ENCODE measurements around the gene E2F8. TPM values are rescaled to one million over a fixed set of nuclear protein-coding genes. Genes with fewer than 3 reads are reported as not detected.

Gene E2F8
- total and polyA plus RNA-seq, 10 of the 15 experiments (the other 5 are each of a cell fraction or from before 2014, with no cell fraction given), result 8.8 to 28.1 (median 18.5) TPM

DNA sequence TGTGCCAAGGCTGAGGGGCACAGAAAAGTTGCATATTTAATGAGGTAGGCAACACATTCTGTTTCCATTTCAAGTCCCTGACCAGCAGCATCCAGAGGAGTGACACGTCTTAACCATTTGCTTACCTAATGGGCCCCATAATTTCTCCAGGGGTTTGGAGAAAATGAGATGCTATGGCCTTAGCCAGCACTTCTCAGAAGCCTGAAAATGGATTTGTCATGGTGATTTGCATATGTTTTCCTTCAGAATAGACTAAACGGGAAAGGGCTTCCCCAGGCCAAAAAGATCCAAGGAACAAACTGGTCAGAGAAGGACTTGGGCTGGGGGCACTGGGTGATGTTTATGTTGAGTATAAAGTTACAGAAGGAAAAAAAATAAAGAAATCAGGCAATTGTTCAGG is 55.7 kb downstream of the E2F8 start:
- no peak for DNase-seq (ENCODE audit: low read depth, low spot score)
- intact Hi-C loops (cut with micrococcal nuclease; ENCODE audit: unreplicated experiment) (no loop called here), in situ Hi-C loops (cut with MboI) (no loop called here)
- no peak overlapping the region for H3K4me3 ChIP-seq
- H4K20me1 ChIP-seq (ENCODE audit: control insufficient read depth, insufficient read depth), result no peaks in the 10 kb centered on the region
- H3K27ac ChIP-seq (ENCODE audit: control insufficient read depth, insufficient read depth), result no peak overlapping the region
- no peak overlapping the region for H2AFZ ChIP-seq (ENCODE audit: control insufficient read depth, low read depth, low read length)
- ATAC-seq, result no peak
- SMC1A ChIA-PET (ENCODE audit: uncharacterized antibody, unreplicated experiment), result no interaction called here
- BruUV-seq (replicated peaks), result no TSS peak
- no peaks in the 10 kb centered on the region for H3K27me3 ChIP-seq (replicated peaks in 1 of 2; ENCODE audit: control insufficient read depth in 2 of 2, insufficient read depth in 2 of 2, low read length in 1 of 2)
- H3K4me2 ChIP-seq (ENCODE audit: control insufficient read depth, insufficient read depth), result no peak overlapping the region
- POLR2A ChIA-PET, result no interaction called here
- CTCF ChIA-PET, result no interaction called here
- RAD21 ChIA-PET (ENCODE audit: unreplicated experiment), result no interaction called here
- H3K9ac ChIP-seq (ENCODE audit: control insufficient read depth, insufficient read depth, low read length), result no peak overlapping the region
- 32% methylated on average over 2 of the region's 2 CpGs for WGBS (ENCODE audit: insufficient coverage, insufficient replicate concordance, low lambda C conversion rate, missing lambda C conversion rate)
- TF ChIP-seq IKZF2 (IDR thresholded peaks at IDR 0.05), result no peak
- no peak for TF ChIP-seq MEF2B (IDR thresholded peaks at IDR 0.05; ENCODE audit: partially characterized antibody, poor library complexity, severe bottlenecking)
- no peaks in the 10 kb centered on the region for H3K79me2 ChIP-seq (ENCODE audit: control insufficient read depth, insufficient read depth, low read length)
- H3K9me3 ChIP-seq (replicated peaks; ENCODE audit: control insufficient read depth, insufficient read depth, low read length), result no peaks in the 10 kb centered on the region
- no peak for FAIRE-seq
- H3K36me3 ChIP-seq (ENCODE audit: control insufficient read depth in 2 of 2, insufficient read depth in 2 of 2, low read length in 1 of 2), result no peaks in the 10 kb centered on the region; a peak in 1 of 4 replicates
- no peaks in the 10 kb centered on the region for H3K4me1 ChIP-seq (ENCODE audit: control insufficient read depth, insufficient read depth, low read length)

DNA sequence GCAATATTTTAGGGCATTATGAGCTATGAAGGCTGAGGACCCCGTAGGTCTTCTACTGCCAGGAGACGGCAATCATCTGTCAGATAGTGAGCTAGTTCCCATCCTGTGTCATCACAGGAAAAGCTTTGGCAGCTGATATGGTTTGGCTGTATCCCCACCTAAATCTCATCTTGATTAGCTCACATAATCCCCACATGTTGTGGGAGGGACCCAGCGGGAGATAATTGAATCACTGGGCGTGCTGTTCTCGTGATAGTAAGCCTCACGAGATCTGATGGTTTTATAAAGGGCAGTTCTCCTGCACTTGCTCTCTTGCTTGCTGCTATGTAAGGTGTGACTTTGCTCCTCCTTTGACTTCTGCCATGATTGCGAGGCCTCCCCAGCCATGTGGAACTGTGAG is 57.1 kb downstream of the E2F8 start:
- ATAC-seq, result no peak
- intact Hi-C loops (cut with micrococcal nuclease; ENCODE audit: unreplicated experiment), result no loop called here
- Histone ChIP-seq H4K20me1 (ENCODE audit: control insufficient read depth, insufficient read depth) (no peaks in the 10 kb centered on the region), H3K4me1 (ENCODE audit: control insufficient read depth, insufficient read depth, low read length) (no peaks in the 10 kb centered on the region), H2AFZ (ENCODE audit: control insufficient read depth, low read depth, low read length) (no peak overlapping the region), H3K4me3 (no peak overlapping the region), H3K9ac (ENCODE audit: control insufficient read depth, insufficient read depth, low read length) (no peak overlapping the region), H3K79me2 (ENCODE audit: control insufficient read depth, insufficient read depth, low read length) (no peaks in the 10 kb centered on the region), H3K9me3 (replicated peaks; ENCODE audit: control insufficient read depth, insufficient read depth, low read length) (no peaks in the 10 kb centered on the region), H3K27ac (ENCODE audit: control insufficient read depth, insufficient read depth) (no peak overlapping the region), H3K27me3 (replicated peaks in 1 of 2; ENCODE audit: control insufficient read depth in 2 of 2, insufficient read depth in 2 of 2, low read length in 1 of 2) (no peaks in the 10 kb centered on the region), H3K36me3 (ENCODE audit: control insufficient read depth in 2 of 2, insufficient read depth in 2 of 2, low read length in 1 of 2) (no peaks in the 10 kb centered on the region; a peak in 2 of 4 replicates), H3K4me2 (ENCODE audit: control insufficient read depth, insufficient read depth) (no peak overlapping the region)
- no peak for FAIRE-seq
- TF ChIP-seq FOS (IDR thresholded peaks at IDR 0.05; ENCODE audit: borderline replicate concordance, extremely low read depth, insufficient read length) (no peak), PAX8 (IDR thresholded peaks at IDR 0.05) (no peak), ZSCAN29 (IDR thresholded peaks at IDR 0.05) (no peak), HDAC6 (IDR thresholded peaks at IDR 0.05; ENCODE audit: unreplicated experiment) (no peak)
- TF ChIP-seq, protein P1, sequence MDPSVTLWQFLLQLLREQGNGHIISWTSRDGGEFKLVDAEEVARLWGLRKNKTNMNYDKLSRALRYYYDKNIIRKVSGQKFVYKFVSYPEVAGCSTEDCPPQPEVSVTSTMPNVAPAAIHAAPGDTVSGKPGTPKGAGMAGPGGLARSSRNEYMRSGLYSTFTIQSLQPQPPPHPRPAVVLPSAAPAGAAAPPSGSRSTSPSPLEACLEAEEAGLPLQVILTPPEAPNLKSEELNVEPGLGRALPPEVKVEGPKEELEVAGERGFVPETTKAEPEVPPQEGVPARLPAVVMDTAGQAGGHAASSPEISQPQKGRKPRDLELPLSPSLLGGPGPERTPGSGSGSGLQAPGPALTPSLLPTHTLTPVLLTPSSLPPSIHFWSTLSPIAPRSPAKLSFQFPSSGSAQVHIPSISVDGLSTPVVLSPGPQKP (IDR thresholded peaks at IDR 0.05; ENCODE audit: low read depth, low read length), result no peak
- CTCF ChIA-PET, result no interaction called here
- RAD21 ChIA-PET (ENCODE audit: unreplicated experiment), result interaction anchor here (1.0 kb wide), 1 partner anchor 76 kb away, joined by 3 read pairs; no protein-coding TSS in a partner anchor
- POLR2A ChIA-PET, result no interaction called here
- DNase-seq (ENCODE audit: low read depth, low spot score), result no peak
- SMC1A ChIA-PET (ENCODE audit: uncharacterized antibody, unreplicated experiment), result no interaction called here
- WGBS (ENCODE audit: insufficient coverage, insufficient replicate concordance, low lambda C conversion rate, missing lambda C conversion rate), result 96% methylated on average over 7 of the region's 7 CpGs
- no TSS peak for BruUV-seq (replicated peaks)
- in situ Hi-C loops (cut with MboI), result no loop called here
